ENCODE measurements around the gene C17orf67.

C17orf67 gene

DNA sequence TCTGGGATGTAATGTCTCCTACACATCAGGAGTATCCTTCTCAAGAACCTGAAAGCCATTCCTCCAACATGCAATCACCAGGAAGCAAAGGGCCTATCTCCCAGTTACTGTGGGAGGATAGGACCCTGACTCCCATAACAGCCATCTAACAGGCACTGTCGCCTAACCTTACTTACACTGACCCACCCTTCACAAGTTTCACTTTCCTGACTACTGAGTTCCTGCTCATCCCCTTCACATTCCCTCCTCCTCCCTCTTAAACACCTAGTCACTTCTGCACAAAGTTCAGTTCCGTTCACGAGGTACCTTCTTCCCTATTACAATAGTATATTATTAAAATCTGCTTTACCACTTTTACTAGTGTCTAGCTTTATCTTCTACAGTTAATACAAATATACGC is 1.3 kb downstream of the C17orf67 start:
- DNase-seq, result peak in 1 of 2 donors; percentile 8

DNA sequence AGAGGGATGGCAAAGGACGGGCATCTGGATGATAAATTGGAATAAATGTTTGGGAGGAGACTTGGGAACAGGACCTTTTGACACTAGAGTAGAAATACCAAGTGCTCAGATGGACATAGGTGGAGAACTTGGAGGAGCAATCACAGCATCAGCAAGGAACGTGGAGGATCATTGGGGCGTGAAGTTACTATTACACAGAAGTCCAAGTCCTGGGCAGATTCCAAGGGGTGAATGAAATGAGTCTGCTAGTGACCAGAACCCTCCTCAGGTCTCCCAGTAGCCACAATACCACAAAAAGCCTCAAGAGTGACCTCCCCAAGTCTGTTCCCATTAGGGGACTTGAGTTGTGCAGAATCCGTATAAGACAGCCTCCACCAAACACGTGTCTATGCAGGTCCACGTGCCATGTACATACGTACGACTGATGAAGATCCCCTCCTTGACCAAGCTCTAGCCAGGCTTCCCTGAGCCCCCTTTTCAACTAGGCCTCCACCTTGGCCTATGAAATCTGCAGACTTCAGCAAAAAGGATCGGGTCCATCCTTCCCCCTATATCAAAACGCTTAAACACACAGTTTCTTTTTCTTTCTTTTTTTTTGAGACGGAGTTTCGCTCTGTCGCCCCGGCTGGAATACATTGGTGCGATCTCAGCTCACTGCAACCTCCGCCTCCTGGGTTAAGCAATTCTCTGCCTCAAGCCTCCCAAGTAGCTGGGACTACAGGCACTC is 2.2 kb downstream of the C17orf67 start:
- DNase-seq, result no peak

- DNase-seq, result no peak
These were observed 2.9 kb downstream of the C17orf67 start for GRCh38 chr17:56830726-56831368.

- DNase-seq, result no peak
These were observed 6.9 kb downstream of the C17orf67 start for GRCh38 chr17:56826611-56827414.

DNA sequence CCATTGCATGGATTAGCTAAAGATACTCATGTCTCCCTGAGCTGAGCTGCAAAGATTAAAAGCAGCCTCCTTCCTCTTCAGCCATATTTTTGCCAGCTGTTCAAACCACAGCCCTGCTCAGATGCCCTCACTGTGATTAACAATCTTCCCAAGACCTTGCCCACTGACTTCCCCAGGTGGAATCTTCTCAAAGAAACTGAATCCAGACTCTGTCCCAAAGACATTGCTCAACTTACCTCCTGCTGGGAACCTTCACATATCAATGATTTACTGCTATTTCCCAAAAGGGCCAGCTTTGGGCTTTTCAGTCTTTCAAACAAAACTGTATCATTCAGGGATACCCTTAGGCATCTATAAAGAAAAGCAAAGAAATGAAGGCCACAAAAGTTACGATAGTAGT is 9.2 kb downstream of the C17orf67 start:
- no peak for DNase-seq

DNA sequence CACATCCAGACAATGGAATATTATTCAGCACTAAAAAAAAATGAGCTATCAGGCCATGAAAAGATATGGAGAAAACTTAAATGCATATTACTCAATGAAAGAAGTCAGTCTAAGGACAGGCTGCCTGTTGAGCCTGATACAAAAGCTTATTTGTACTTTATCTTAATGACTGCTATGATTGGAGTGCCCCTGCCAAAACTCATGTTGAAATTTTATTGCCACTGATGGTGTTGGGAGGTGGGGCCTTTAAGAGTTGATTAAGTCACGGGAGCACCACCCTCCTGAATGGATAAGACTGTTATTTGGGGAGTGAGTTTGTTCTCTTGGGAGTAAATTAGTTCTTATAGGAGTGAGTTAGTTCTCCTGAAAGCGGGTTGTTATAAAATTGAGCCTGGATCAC is 9.9 kb downstream of the C17orf67 start:
- DNase-seq, result no peak

DNA sequence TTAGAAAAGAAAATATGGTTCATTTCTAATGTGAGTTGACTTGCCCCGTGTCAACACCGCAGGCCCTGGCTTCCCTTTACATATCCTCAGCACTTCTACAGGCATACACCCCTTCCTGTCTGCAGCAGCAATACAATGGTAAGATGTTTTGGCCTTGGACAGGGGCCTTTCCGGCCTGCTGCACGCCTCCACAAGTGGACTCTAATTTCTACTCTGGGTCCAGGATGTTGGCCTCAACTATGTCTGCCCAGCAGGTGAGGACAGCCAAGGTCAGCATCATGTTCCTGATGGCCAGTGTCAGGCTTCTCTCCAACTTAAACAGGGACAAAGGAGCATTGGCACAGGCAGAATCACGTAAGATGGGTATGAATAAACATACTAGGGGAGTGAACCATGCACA is 11.0 kb downstream of the C17orf67 start:
- DNase-seq, result no peak

DNA sequence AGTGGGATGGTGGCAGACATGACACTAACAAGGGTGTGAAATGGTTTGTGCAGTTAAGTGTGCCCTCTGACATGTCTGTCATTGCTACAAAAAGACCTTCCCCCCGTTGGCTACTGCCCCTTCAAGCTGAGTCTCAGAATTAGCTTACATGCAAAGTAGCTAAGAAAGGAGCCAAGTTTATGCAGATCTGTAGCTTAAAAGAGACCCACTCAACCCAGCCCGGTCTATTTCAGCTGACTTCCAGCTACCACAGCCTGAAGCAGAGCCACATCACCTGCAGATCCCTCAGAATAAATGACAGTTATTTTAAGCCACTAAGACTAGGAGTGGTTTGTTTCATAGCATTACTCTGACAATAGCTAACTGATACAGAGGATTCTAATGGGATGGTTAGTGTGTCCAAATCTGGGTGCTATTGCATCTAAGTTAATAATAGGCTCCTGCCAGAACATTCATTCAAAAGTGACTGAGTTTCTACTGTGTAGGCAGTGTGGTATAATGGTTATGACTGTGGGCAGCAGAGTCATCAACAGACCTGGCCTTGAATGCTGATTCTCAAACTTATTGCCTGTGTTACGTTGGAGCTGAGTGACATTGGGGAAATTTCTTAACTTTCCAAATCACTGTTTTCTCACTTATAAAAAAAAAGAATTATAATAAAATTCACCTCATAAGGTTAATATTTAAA is 11.7 kb downstream of the C17orf67 start:
- DNase-seq, result no peak

DNA sequence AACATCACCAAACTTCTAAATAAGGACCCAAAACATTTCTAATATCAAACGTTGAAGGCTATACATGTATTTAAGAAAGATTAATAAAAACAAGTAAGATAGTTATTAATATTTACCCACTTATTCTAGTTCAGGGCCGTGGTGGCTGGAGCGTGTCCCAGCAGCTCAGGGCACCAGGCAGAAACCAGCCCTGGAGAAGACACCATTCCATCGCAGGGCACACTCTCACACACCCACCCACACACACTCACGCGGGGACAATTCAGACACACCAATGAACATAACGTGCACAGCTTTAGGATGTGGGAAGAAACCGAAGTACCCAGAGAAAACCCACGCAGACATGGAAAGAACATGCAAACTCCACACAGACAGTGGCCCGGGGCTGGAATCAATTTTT is 13.5 kb downstream of the C17orf67 start:
- DNase-seq, result no peak

DNA sequence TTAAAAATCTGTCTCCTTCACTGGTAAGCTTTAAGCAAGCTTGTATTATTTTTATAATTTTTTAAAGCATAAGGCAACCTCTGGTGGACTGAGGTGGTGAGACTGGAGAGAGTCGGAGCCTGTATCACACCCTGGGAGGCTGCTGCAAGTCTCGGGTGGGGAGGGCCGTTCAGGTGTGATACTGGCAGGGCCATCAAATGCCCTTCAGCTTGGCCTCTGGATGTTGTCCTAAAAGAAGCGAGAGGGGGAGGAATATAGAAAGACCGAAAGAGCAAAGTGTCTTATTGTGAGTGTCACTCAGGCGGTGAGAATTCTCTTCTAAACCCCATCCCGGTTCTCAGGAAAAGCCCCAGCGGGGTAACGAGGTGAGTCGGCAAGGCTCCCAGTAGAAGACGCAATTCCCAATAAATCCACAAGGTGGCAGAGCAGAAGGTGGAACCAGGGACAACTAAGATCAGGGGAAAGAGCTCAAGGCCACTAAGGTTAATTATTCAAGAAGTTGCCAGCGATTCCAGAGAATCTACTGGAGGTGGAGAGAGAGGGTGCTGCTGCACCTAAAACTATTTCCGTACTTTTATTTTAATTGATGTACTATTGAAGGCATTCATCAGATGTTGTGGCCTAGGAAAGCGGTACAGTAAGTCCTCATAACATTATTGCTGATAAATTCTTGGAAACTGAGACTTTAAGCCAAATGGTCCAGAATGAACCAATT is 14.1 kb downstream of the C17orf67 start:
- DNase-seq, result peak; percentile 68 to 84

- no peak for DNase-seq
These were observed 14.7 kb downstream of the C17orf67 start for GRCh38 chr17:56819030-56819429.

DNA sequence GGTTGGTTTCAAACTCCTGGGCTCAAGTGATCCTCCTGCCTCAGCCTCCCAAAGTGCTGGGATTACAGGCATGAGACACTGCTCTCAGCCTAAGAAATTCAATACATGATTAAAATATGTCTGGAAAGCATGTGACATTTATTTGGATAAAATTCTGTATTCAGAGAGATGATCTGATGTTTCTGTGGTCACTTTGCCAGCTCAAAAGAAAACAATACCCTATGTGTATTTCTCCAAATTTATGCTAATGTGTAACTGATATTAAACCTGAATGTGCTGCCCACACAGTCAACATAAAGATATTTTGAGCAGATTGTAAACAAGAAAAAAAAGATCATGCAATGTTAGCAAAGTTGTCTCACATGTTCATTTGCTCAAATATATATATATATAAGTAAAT is 16.7 kb downstream of the C17orf67 start:
- no peak for DNase-seq

GRCh38 chr17:56815711-56816110 is 18.0 kb downstream of the C17orf67 start:
- DNase-seq, result no peak

DNA sequence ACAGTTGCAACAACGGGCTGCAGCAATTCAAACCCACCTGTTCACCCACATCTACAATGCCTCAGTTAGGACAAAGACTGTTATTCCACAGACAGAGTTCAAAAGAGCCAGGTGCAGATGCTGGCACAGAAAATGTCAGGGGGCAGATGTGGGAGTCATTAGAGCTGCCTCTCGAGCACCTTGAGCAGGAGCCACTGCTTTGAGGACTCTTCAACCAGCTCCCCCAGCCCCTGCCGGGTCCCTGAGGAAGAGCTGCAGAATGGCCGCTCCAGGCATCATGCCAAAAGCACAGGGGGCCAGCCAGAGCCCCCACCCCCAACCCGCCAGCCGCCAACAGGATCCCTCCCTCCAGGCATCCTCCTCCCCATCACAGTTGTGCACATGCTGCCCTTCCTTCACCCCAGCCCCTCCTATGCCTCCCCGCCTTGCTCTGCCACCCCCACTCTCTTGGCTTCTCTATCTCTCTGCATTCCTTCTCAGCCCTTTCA is 20.8 kb downstream of the C17orf67 start:
- no peak for DNase-seq

DNA sequence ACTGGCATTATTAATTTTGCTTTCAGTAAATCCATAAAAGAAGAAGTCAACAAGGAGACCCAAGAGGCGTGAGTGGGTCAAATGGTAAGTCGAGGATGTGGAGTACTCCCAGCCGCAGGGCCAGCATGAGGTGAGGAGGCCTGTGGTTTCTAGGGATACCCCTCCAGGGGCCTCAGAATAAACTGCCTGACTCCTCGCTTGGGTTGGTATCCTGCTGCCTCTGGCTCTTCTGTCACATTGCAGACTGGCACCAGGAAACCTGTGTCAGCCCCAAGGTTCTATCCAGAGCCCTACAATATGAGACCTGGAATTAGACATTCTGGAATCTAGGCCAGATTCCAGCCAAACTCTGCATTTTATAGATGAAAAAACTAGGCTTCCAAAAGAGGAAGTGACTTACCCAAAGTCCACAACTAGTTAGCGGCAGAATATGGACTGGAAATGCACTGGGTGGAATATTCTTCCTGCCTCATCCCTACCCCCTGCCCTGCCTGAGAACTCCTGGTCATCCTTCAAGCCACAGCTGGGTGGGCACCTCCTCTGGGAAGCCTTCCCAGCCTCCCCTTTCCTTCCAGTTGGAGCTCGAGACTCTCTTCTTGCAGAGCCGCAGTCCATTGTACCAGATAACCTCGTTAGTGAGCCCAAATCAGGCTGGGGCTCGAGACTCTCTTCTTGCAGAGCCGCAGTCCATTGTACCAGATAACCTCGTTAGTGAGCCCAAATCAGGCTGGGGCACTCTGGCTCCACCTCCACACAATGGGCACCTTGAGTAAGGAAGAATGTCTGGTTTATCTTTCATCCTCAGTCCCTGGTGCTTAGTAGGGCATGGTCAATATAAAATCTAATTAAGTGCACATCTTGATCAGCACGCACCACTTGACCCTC is 22.6 kb downstream of the C17orf67 start:
- no peak for DNase-seq

- no peak for DNase-seq
These were observed 23.4 kb downstream of the C17orf67 start for GRCh38 chr17:56810343-56810742.

GRCh38 chr17:56809820-56810179 is 23.9 kb downstream of the C17orf67 start:
- DNase-seq, result no peak

DNA sequence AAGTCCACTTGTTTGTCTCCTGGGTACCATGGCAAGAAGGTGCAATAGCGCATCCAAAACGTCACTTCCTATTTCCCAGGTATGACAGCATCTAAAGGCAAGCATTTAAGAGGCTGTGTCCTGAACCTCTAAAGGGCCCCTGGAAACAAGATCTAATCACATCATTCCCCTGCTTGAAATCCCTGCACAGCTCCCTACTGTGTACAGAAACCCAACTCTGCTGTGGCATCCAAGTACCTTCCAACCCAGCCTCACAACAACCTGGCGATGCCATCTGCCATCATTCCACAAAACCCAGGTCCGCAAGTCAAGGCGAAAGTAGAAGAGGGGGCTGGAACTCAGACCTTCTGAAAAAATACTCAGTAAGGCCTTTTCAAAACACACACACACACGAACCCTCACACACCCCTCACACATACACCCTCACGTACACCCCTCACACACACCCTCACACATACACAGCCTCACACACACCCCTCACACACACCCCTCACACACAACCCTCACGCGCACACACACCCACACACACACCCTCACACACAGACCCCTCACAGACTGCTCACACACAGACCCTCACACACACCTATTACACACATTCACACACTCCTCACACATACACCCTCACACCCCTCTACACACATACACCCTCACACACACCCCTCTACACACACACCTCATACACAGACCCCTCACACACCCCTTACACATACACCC is 24.5 kb downstream of the C17orf67 start:
- no peak for DNase-seq

GRCh38 chr17:56808503-56808902 is 25.2 kb downstream of the C17orf67 start:
- DNase-seq, result no peak

GRCh38 chr17:56807723-56808122 is 26.0 kb downstream of the C17orf67 start:
- no peak for DNase-seq

- no peak for DNase-seq
These were observed 26.8 kb downstream of the C17orf67 start for GRCh38 chr17:56806949-56807348.
